Activated CD8-positive, alpha-beta memory T cell treated with anti-CD3 and anti-CD28 coated beads, Interleukin-2, amount 50 U/mL, for 1 hour (primary cell): ENCODE results near the gene F8.
"Not testable (repeated sequence)": the region's sequence is repeated elsewhere in the genome, so short reads cannot be mapped to it uniquely, and the experiment has no call there.

Experiments used
- DNase-seq: peaks from one replicate; pipeline ENCODE4 v3.0.0-alpha.2; 2020; ENCODE audit errors: extremely low read depth

F8 gene

DNA sequence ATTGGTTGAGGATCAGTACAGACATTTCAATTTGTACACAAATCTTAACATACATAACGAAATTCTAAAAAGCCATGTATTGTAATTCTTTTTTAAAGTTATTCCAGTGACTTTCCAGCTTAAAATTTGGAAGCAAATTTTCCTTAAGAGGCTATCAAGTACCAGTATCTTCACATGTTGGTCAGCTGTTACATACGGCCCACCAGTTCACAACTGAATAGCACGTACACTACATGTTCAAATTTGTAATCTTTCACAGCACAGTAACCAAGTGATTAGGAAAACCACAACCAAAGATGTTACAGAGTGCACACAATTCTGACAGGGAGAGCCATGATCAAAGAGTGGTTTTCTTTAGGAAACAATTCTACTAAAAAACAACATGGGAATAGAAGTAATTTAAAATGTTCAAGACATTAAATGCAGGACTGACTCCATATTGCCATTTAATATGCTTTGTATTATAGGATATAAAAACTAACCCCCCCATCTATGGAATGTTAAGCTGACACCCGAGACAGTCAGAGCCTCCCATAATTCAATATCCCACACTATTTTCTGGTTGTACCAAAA is 206.1 kb downstream of the F8 start:
- DNase-seq: not testable (repeated sequence)

DNA sequence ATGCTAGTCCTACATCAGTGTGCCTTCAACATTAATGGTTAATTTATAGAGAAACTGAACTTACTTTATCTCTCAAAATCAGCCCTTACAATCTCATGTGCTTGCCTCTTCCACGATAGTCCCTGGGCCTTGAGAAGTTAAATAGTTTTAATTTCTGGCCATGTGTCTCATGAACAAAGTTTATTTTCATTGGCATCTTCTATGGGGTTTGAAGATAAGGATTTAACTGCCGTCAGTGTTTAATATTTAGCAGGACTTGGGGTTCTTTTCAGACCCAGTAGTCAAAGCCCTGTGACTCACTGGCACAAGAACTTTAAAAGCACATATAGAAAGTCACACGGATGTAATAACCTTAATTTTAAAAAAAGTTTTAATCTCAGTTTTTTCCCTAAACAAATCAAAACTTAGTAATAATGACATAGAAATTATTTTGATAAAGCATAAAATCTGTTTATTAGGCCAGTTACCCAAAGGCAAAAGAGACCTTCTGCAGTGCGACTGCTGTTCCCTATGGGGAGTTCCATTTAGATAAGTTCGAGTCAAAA is 207.2 kb downstream of the F8 start:
- no peak for DNase-seq

DNA sequence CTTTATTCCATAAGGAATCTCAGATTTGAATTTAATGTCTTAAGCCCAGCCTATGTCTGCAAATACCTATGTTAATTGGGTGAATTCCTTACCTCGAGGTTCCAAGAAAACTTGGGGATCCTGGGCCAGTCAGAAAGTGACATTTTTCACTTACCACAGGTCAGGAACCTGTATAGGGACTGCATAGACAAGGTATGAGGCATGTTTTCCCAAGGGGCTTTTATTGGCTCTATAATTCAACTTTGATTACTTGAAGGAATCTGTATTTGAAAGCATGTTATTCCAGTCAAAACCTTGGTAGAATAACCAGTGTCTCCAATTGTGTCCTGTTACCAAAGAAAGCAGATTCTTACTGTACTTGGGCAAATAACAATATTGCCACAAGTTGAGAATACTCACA is 208.7 kb downstream of the F8 start:
- DNase-seq: no peak

DNA sequence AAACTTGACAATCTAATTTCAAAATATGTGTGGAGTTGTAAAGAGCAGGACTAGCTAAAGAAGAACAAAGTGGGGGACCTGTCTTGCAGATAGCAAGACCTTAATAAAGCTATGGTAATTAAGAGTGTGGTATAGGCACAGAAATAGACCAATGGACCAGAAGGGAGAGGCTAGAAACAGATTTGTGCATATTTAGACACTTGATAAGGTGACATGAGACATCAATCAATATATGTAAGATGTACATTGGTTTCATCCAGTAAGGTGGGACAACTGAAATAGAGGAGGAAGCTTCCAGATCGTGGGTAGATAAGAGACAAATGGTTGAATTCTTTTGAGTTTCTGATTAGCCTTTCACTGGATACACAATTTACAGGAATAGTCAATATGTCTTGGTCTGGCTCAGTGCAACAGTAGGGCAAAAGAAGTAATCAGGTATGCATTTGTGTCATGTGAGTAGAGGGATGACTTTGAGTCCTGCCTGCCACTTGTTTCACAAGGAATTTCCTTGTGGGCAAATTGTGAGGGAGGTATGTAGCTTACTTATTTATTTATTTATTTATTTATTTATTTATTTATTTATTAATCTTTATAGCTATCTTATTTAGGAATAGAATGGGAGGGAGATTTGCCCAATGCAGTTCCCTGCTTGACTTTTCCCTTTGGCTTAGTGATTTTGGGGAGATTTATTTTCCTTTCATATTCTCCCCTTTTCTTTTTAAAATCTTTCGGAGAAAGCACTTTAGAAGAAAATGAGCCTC is 210.0 kb downstream of the F8 start:
- no peak for DNase-seq

DNA sequence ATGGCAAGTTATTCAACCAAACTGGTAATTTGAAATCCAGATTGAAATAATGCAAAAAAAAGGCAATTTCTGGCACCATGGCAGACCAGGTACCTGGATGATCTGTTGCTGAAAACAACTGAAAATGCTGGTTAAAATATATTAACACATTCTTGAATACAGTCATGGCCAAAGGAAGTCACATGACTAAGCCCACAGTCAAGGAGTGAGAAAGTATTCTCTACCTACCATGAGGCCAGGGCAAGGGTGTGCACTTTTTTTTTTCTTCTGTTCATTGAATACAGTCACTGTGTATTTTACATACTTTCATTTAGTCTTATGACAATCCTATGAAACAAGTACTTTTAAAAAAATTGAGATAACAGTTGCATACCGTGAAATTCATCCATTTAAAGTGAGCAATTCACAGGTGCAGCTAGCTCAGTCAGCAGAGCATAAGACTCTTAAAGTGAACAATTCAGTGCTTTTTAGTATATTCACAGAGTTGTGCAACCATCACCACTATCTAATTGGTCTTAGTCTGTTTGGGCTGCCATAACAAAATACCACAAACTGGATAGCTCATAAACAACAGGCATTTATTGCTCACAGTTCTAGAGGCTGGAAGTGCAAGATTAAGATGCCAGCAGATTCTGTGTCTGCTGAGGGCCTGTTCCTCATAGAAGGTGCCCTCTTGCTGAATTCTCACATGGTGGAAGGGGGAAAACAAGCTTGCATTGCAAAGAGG is 212.4 kb downstream of the F8 start:
- DNase-seq: no peak

DNA sequence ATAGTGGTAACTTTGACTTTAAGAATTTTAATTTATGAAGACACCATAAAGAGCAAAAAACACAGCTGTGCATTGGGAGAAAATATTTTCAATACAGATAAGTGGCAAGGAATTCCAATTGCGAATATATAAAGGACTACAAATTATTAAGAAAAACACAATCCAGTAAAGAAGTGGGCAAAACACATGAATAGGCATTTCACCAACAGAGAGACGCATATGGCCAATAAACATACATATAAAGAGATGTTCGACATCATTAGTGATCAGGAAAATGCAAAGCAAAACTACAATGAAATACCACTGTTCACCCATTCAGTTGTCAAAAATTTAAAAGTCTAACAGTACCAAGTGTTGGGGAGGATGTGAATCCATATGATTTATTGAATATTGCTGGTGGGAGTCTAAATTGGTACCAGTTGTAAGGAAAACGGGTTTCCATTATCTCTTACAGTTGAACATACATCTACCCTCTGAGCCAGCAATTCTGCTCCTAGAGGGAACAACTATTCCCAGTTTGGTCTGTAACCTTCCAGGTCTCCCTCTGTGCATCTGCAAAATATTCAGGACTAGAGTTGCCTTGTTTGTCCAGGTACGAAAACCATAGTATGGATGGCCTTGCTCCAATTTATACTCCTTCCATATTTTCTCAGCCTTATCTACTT is 215.6 kb downstream of the F8 start:
- no peak for DNase-seq

DNA sequence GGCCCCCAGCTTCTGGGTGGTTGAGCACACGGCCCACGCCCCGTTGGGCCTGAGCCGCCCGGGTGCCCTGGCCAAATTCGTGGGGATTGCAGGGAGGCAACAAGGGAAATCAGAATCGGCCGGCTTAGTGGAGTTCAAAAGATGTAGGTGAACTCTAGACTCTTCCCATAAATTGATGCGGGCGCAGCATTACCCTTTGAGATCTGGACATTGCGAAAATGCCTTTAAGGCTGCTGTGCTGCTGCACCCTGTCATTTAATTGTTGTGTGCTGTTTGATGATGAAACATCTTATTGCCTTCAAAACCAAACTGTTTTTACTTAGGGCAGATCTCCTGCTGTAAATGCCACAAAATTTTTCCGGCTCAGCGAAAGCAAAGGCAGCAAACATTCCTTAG is 216.8 kb downstream of the F8 start:
- DNase-seq: no peak

DNA sequence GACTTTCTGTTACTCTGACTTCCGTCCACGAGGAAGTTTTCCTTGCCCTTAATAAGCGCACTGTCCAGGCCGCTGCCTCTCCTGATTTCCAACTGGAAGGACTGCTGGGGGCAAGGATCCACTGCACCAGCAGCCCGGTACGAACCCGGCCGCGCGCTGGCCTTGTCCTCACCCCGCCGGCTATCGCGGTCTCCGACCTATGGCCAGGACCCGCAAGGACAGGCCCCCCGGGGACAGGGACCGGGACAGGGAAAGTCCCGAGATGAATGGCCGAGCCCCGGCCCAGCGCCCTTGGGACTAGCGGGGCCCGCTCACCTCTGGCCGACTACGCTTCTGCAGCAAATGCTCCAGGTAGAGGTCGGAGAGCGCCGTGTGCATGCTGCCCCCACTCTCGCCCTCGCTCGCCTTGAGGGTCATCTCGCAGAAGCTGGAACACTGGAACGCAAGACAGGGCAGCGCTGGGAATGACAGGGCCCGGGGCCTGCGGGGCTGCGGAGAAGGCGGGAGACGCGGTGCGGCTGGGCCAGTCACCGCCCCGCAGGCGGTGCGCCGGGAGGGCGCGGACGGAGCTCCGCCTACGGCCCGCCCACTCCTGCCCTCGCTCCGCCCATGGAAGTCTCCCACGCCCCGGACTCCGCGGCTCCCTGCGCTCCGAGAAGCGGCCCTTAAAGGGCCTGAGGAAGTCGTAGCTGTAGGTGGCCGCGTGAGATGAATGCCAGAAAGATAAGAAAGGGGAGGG is 217.4 kb downstream of the F8 start, which contains the start of gene MPP1:
Gene MPP1, minus strand, starts transcription at position 529 of the 739 bp plus-strand sequence. Its CDS starts 112 bp downstream, at position 417.
- peak; percentile 9 for DNase-seq

DNA sequence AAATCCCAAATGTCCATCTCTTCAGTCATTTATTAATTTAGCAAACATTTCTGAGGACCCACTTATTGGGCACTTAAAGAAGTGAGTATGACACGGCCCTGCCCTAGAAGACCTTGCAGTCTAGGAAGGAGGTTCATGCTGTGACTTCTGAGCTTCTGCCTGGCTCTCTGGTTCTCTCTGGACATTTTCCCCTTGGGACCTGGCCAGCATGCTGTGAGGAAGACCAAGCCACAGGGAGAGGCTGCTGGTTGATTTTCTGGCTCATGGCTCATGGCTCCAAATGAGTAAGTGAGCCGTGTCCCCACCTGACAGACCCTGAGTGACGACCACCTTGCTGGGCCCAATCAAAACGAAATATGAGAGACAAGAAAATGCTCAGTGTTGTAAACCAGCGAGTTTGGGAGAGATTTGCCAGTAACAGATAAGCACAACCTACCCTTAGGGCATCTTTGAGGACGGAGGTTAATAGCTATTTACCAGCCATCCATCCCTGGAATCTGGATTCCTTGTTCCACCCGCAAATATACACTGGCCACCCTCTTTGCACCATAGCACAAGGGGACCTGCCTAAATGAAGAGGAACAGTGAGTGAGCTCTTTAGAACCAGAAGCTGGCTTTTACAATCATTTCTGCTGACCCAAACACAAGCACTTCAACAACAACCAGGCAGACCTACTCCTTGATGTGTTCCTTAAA is 218.1 kb downstream of the F8 start:
- DNase-seq: no peak

DNA sequence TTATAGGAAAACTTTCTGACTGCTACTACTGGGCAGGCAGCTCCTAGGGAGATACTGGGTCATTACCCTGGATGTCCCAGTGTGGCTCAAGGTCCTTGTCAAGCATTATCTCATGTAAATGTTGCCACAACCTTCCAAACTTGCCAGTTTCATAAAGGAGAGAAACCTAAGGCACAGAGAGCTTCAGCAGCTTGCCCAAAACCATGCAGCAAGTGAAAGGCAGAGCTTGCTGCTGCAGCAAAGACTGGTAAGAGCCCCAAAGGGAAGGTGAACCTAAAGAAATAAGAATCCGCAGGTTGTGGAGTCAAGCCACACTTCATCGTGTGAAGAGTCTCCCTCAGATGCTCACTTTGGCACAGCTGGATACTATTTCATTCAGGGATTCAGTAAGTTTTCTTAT is 219.6 kb downstream of the F8 start:
- DNase-seq: no peak

DNA sequence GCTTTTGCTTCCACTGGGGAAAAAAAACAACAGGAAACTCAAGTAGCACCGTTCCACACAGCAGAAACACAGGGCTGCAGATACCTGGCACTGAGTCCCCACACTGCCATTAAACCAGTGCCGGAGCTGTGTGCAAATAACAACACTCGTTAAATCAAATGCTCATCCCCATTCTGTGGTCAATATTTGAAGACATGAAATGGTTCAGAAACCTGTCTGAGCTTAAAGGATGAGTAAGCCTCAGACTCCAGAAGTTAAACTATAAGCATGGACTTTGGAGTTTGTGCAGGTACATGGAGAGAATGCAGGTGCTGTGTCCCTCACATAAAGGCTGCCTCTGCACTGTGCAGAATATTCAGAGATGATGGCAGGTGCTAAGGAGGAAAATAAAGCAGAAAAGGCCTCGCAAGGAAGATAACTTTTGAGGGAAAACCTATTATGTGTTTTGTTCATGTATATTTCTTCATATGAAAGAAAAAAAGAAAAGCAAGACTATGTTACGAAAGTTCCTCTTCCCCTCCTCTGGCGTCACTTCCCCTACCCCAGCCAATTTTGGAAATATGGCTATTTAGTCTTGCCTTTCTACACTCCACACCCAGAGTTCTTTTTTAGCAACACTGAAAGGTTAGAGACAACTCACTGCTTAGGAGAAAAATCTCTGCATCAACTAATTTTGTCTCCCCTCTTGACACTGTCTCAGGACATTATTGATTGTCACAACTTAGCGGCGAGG is 221.9 kb downstream of the F8 start:
- DNase-seq: no peak

DNA sequence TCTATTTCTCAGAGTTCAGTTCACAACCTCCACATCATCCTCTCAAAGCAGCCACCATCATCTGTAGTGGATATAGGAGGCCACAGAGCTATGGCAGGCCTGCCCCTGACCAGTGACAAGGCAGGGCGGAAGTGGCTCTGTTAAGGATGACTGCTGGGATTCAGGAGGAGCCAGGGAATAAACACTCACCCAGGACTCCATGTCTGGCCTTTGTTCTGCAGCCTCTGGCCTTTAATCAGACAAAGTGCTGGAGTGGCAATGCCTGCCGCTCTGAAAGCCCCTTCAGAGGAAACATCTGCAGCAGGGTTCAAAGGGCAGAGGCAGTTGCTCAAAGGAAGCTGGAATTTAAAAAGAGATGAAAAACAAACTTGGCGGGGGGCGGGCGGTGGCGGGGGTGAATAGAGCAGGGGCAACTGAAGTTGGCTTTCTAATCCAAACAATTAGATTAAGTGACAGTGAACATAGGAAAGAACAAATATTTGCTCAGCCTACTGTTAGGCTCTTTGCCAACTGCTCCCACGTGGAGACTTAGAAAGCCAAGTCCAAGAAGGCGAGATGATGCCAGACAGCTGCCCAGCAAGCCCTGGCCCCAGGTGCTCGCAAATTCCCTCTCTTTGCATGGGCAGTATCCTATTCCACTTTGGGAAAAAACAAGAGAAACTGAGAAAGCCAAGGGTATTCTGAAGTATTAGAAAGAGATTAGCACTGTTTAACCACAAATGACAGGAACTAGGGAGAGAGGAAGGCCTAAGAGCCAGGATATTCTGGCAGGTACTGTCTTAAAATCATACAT is 222.8 kb downstream of the F8 start:
- DNase-seq: no peak

DNA sequence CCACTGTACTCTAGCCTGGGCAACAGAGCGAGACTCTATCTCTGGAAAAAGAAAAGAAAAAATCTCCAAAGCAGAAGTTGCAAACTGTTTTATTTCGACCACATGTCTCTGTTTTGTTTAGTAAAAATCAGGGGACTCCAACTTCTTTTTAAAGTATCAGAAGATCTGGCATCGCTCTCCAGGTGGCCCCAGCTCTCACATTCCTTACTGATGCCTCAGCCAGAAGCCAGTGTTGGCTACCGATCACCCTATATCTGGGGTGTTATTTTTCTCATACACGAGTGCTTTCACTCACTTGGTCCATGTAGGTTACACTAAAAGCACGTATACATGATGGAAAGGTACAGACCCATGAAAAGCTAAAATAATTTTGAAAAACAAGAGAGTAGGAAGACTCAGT is 225.5 kb downstream of the F8 start:
- DNase-seq: no peak

DNA sequence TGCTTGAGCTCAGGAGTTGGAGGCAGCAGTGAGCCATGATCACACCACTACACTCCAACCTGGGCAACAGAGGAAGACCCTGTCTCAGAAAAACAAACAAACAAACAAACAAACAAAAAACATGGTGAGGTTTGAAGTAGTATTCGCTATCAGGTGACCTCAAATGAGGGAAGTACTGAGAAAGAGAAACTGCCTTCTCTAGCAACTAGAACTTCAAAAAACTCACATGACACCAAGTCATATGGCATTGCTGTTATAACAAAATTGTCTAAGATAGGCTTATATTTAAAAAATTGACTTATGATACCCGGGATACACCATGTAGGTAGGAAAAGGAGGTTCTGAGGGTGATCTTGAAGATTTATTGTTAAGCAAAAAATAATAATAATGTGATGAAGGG is 227.5 kb downstream of the F8 start:
- no peak for DNase-seq

DNA sequence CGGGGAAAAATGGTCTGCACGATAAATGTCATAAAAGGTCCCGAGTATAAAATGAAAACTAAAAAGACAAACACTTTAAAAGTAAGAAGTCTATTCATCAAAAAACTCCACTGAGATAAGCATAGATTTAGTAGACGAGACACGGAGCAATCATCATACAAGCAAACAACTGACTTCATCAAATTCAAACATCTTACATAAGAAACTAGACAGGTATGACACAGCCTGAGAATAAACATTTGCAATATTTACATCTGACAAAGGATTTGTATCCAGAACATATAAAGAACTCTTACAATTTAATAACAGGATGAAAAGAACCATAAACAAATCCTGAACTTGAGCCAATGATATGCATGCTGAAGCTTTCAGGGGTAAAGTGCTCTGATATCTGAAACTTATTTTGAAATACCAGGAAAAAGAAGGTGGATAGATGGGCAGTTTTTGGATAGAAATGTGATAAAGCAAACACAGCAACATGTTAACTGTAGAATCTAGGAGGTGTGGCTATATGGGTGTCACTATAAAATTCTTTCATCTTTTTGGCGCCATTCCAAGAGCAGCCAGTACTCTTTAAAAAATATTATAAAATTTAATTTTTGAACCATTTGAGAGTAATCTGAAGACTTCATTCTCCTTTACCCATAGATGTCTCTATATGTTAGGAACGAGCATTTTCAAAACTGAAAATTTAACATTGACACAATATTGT is 229.3 kb downstream of the F8 start:
- no peak for DNase-seq

DNA sequence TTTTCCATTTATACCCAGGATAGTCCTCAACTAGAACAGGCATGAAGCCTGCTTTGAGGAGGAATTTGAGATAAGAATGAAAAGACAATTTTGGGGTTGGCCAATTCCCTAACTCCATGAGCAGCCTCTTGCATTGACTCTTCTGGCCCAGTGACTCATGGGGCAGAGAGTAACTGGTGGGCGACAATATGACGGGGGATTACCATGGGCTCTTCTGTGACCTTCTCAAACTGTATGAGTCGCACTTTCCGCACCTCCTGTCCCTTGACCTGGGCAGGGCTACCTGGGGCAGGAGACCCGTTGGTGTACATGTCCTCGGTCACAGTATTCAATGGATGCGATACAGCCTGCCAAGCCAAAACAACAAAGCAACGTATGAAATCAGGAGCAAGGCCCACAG is 230.6 kb downstream of the F8 start:
- no peak for DNase-seq

DNA sequence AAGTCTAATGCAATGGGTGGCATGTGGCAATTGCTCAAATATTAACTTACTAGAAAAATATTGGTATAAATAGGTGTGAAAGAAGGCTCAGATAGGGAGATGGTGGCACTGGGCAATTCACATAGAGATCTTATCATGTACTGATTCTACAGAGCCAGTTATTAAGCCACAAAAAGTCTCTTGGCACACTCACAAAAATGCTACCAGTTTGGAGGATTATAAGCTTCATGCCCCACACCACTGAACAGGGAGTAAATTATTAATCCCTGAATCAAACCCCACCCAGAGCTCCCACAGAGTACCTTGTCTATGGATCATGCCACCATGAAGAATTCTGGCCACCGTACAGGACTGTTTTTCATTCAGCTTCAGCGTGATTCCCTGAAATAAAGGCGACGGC is 231.1 kb downstream of the F8 start:
- DNase-seq: no peak
